ENCODE measurements around the gene HOXD8. TPM values are rescaled to one million over a fixed set of nuclear protein-coding genes. Genes with fewer than 3 reads are reported as not detected.

HOXD8 gene
- total and polyA plus RNA-seq, 10 of the 15 experiments (the other 5 are each of a cell fraction or from before 2014, with no cell fraction given), result not detected

- POLR2A ChIA-PET, result interaction anchor here (0.5 kb wide), 1 partner anchor 20 kb away, joined by 3 read pairs; no protein-coding TSS in a partner anchor
- intact Hi-C loops (cut with micrococcal nuclease; ENCODE audit: unreplicated experiment) (no loop called here), in situ Hi-C loops (cut with MboI) (no loop called here)
- ATAC-seq, result no peak
- TF ChIP-seq EP300 (IDR thresholded peaks at IDR 0.05; ENCODE audit: borderline replicate concordance in 1 of 2, control insufficient read depth in 1 of 2, low read depth in 2 of 2, low read length in 2 of 2), result no peak
- no peak for TF ChIP-seq SMAD1 (IDR thresholded peaks at IDR 0.05; ENCODE audit: low read depth, partially characterized antibody)
- TF ChIP-seq USF2 (IDR thresholded peaks at IDR 0.05; ENCODE audit: borderline replicate concordance, low read depth, low read length), result no peak
- TF ChIP-seq CBX3 (IDR thresholded peaks at IDR 0.05; ENCODE audit: borderline replicate concordance, low read depth), result no peak
- TF ChIP-seq NFYA (IDR thresholded peaks at IDR 0.05; ENCODE audit: borderline replicate concordance, low read depth, low read length), result no peak
- no peak for TF ChIP-seq MTA3 (IDR thresholded peaks at IDR 0.05; ENCODE audit: borderline replicate concordance, low read length)
- H2AFZ ChIP-seq (ENCODE audit: control insufficient read depth, low read depth, low read length), result no peak overlapping the region
- FAIRE-seq, result no peak
- H3K36me3 ChIP-seq (ENCODE audit: control insufficient read depth in 2 of 2, insufficient read depth in 2 of 2, low read length in 1 of 2), result no peaks in the 10 kb centered on the region; a peak in 1 of 4 replicates
- H3K79me2 ChIP-seq (ENCODE audit: control insufficient read depth, insufficient read depth, low read length), result no peaks in the 10 kb centered on the region
- H3K4me2 ChIP-seq (ENCODE audit: control insufficient read depth, insufficient read depth), result no peak overlapping the region
- WGBS (ENCODE audit: insufficient coverage, insufficient replicate concordance, low lambda C conversion rate, missing lambda C conversion rate), result 13% methylated on average over 14 of the region's 14 CpGs
- SMC1A ChIA-PET (ENCODE audit: uncharacterized antibody, unreplicated experiment), result interaction anchor here (1.1 kb wide), 1 partner anchor 14 kb away, joined by 5 read pairs; no protein-coding TSS in a partner anchor
- CTCF ChIA-PET, result interaction anchor here (1.3 kb wide), 1 partner anchor 280 kb away, joined by 4 read pairs; no protein-coding TSS in a partner anchor
- no peak overlapping the region for H3K27ac ChIP-seq (ENCODE audit: control insufficient read depth, insufficient read depth)
- no peak overlapping the region for H3K4me3 ChIP-seq
- H4K20me1 ChIP-seq (ENCODE audit: control insufficient read depth, insufficient read depth), result no peaks in the 10 kb centered on the region
- peaks cover 7 to 36% of the 10 kb centered on the region in 2 experiments for H3K27me3 ChIP-seq (replicated peaks in 1 of 2; ENCODE audit: control insufficient read depth in 2 of 2, insufficient read depth in 2 of 2, low read length in 1 of 2)
- H3K4me1 ChIP-seq (ENCODE audit: control insufficient read depth, insufficient read depth, low read length), result no peaks in the 10 kb centered on the region
- RAD21 ChIA-PET (ENCODE audit: unreplicated experiment), result interaction anchor here (1.0 kb wide), 1 partner anchor 280 kb away, joined by 3 read pairs; no protein-coding TSS in a partner anchor
- BruUV-seq (replicated peaks), result no TSS peak
- DNase-seq (ENCODE audit: low read depth, low spot score), result no peak
- H3K9ac ChIP-seq (ENCODE audit: control insufficient read depth, insufficient read depth, low read length), result no peak overlapping the region
- H3K9me3 ChIP-seq (replicated peaks; ENCODE audit: control insufficient read depth, insufficient read depth, low read length), result no peaks in the 10 kb centered on the region; the same call in 2 of the 3 replicates
Measured at GRCh38 chr2:176174382-176174823, 44.9 kb downstream of the HOXD8 start.
